Bronchial smooth muscle cell (primary cell): ENCODE measurements around the gene AFM. TPM values are rescaled to one million over a fixed set of nuclear protein-coding genes. Genes with fewer than 3 reads are reported as not detected.

Experiments used
- total RNA-seq: library from RNA; depleted of rRNA; stranded (reverse); fragments of >200 nt; gene quantifications from 2 replicates; pipeline ENCODE4 v1.2.1, GENCODE V29; 2014

The AFM gene
- not detected in 2 replicates for total RNA-seq

GRCh38 chr4:73481358-73481757, at the start of gene AFM:
AFM (plus strand) TSS chr4:73481745; CDS start chr4:73481776, 31 bp downstream.

GRCh38 chr4:73435984-73436383, 45.6 kb upstream of the AFM start, which contains the start of gene AFP:
AFP (plus strand) TSS chr4:73436221; CDS start chr4:73436263, 42 bp downstream.

Other genes starting within 250 kb of the AFM start
- 38.5 and 39.6 TPM in 2 replicates for gene ANKRD17, start 222.9 kb upstream of the AFM start, total RNA-seq
- under 0.01 TPM in 1 of 2 replicates, not detected in the other for gene ALB, start 77.5 kb upstream of the AFM start, total RNA-seq
- gene AFP, start 45.5 kb upstream of the AFM start, total RNA-seq, result 0.95 and 2.9 TPM in 2 replicates
- under 0.01 TPM in 1 of 2 replicates, not detected in the other for gene RASSF6, start 138.7 kb downstream of the AFM start, total RNA-seq